NCI-H510A (cell line): ENCODE measurements around the gene MLH3.
"Not testable (repeated sequence)": the region's sequence is repeated elsewhere in the genome, so short reads cannot be mapped to it uniquely, and the experiment has no call there.

ENCODE experiments used
- DNase-seq: peaks from one replicate; lab custom pipeline; 2025; lab: John Stamatoyannopoulos, UW

Gene MLH3

GRCh38 chr14:75050852-75051555 is at the start of gene MLH3:
Gene MLH3 (minus strand): TSS chr14:75051467. CDS start chr14:75049655, 1,812 bp downstream.
- peak; percentile 83 for DNase-seq

DNA sequence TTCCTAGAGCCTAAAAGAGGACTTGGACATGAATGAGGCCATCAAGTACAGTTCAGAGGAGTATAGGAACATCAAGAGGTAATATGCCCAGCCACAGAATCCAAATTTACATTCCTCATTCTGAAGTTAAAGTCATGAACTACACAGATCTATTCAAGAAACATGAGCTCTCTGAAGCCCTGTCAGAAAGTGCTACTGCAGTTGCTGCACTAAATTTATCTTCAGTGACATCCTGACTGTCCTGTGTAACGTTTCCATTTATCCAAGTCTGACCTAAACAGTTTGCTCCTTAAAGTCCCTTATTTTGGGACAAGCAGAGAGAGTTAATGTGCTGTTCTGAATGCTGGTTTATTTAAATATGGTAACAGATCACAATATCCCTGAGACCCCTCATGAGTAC is 47.4 kb upstream of the MLH3 start:
- no peak for DNase-seq

- no peak for DNase-seq
These were observed 46.9 kb upstream of the MLH3 start for GRCh38 chr14:75098212-75098611.

DNA sequence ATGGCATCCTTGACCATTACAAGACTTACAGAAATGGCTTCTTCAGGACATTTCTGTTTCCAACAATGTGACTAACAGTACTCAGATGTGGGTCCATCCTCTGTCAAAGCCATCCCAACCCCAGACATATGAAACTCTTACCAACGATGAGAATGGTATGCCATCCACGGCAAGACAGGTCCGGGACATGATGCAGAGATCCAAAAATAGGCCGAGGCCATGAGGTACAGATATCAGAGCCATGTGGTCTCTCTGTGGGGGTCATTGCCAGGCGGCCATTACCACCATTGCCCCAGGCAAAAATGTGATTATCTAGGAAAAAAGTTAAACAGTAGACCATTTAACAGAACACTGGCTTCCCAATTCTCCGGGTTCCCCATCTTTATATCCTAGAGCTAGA is 45.7 kb upstream of the MLH3 start:
- DNase-seq, result no peak

DNA sequence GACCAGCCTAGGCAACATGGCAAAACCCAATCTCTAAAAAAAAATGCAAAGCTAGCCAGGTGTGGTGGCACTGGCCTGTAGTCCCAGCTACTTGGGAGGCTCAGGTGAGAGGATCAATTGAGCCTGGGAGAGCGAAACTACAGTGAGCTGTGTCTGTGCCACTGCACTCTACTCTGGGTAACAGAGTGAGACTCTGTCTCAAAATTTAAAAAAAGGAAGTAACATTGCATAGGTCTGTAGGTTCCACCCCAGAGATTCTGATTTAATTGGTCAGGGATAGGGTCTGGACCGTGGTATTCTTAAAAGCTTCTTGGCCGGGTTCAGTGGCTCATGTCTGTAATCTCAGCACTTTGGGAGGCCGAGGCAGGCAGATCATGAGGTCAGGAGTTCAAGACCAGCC is 44.4 kb upstream of the MLH3 start:
- no peak for DNase-seq

DNA sequence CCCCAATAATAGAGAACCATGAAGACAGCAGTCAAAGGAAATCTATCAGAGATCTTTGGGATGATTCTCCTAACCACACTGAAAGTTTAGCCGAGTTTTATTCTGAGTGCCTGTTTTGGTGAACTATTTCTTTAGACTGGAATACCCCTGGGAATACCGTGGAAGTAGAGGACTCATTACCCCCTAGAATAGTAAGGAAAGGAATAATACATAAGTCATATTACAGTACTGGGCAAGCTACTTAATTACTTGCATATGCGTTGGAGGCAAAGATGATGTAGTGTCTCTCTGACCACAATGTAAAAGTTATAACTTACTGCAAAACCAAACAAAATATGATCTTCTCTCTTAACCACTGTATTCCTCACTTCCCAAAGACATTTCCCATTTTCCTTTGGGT is 43.6 kb upstream of the MLH3 start:
- no peak for DNase-seq

DNA sequence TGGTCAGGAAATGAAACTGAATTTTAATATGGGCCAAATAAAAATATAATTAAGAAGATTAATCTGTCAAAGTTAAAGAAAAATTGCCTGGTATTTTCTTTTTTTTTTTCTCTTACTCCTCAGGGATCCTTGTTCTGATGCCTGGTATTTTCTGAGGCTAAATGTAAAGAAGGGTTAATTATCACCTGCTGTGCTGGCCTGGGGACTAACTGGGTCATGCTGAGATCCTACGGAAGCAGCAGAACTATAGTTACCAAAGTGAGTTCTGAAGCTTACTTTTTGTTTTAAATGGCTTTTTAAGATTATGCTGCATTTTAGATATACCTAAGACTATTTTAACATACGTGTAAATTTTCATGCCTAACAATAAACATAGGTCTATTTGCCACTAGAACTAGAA is 41.4 kb upstream of the MLH3 start:
- no peak for DNase-seq

DNA sequence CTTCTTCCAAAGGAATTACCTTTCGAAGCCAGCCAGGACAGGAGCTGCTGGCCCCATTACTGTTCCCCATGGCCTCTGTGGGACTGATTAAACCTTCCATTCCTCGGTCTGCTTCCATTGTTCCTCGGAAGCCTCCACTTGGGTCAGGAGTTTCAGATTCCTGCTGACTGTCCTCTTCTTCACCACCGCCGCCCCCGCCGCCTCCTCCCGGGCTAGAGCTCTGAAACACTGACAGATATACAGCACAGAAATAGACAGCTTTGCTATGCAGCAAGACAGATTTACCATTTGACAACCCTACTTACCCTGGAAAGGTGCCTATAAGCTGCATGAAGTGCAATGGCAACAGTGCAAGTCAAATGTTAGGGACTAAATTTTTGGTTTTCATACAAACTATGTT is 40.0 kb upstream of the MLH3 start:
- no peak for DNase-seq

- no peak for DNase-seq
These were observed 39.1 kb upstream of the MLH3 start for GRCh38 chr14:75090353-75090752.

DNA sequence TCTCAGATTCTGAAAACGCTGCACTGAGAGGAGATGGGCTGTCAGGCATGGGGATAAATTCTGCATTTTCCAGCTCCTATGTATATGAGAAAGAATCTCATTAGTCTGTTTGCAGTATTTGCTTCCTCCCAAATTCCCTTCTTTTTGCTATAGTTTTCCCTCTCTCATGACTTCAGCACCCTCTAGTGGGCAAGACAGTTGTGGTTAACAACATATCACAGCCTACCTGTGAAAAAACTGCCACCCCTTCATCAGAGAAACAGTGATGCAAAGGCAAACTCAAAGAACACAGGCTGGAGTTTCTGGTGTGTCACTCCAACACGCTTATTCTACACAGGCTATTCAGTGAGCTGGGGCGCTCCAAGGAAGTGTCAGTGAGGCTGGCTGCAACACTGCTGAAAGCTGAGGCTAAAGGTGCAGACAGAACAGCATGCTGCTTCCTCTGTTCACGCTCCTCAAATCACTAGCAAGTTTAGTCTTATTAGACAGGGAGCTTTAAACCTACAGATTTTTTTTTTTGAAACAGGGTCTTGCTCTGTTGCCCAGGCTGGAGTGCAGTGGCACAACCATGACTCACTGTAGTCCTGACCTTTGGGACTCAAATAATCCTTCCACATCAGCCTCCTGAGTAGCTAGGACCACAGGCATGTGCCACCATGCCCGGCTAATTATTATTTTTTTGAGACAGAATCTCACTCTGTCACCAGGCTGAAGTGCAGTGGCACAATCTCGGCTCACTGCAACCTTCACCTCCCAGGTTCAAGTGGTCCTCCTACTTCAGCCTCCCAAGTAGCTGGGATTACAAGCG is 37.5 kb upstream of the MLH3 start:
- no peak for DNase-seq

- DNase-seq, result no peak
These were observed 36.9 kb upstream of the MLH3 start for GRCh38 chr14:75088153-75088552.

- no peak for DNase-seq
These were observed 33.2 kb upstream of the MLH3 start for GRCh38 chr14:75084513-75084912.

GRCh38 chr14:75083271-75083670 is 32.0 kb upstream of the MLH3 start:
- DNase-seq, result no peak

DNA sequence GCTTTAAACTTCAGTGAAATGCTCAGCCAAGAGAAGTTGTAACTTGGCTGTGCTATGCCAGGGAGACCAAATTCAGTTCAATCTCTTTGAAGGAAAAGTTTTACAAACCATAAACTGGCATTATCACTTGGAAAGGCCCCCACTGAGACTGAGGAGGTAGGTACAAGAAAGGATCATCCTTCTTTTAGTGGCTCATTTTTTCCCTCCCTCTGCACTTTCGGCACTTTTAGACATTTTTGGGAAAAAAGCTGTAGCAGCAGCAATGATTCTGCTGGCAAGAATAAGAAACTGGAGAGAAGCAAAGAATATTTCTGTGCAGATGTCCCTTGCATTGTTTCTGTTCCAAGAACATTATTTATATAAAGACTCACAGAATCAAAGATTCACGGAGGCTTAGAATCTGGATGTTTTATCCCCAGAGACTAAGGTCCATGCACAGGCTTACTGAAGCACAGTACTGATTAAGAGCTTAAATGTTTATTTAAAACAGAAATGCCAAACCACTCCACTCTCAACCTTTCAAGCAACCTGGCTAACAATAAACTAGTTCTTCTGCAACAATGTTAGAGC is 30.5 kb upstream of the MLH3 start:
- no peak for DNase-seq

GRCh38 chr14:75079521-75079920 is 28.3 kb upstream of the MLH3 start:
- DNase-seq, result no peak

DNA sequence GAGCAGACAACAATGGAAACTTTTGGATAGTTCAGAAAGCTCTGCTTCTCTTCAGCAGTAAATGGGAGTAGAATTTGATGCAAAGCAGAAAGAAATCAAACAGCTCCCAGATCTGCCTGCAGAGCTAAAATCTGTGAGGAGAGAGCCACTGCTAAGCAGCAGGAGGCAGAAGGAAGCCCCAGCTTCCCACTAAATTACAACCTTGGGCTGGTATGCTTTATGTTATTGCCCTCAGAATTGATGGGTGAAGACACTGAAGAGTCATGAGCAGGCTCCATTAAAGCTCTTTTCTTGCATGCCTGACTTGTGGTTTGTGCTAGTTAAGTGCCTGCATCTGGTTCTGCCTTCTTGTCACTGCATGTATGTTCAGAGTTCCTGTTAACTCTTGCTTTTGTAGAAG is 26.5 kb upstream of the MLH3 start:
- no peak for DNase-seq

DNA sequence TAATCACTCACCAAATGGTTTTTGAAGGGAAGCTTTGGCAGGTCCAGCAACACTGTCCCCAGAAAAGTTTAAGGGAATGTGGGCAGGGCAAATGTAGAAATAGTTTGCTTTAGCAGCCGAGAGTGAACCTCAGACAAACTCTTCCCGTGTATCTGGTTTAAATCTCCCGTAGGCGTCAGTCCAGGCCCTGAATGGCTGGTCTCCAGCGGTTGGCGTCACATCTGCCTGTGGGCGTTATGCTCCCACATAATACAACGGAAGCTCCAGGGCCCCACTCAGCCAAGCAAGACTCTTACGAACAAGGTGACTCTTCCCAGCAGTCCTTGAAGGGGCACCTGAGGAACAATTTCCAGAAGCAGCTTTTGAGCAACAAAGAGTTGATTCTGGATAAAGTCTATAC is 19.1 kb upstream of the MLH3 start:
- DNase-seq, result no peak

DNA sequence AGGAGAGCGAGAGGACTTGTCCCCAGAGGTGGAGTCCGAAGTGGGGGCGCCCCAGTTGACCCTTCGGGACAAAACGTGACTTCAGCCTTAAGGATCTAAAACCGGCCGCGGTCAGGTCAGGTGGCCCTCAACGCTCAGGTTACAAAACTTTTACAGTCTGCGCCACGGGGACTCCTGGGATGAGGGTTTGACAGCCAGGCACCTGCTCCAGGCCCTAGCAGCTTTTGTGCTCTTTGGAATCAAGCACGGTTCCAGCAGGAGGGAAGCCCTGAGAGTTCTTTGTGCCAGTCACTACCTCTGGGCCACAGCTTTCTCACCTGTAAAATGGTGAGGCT is 18.5 kb upstream of the MLH3 start:
- peak; percentile 68 for DNase-seq

- peak; percentile 93 for DNase-seq
These were observed 18.0 kb upstream of the MLH3 start, which contains the start of gene ZC2HC1C for GRCh38 chr14:75069121-75069810. Gene ZC2HC1C (plus strand): TSS chr14:75069641. CDS start chr14:75070574, 933 bp downstream.

DNA sequence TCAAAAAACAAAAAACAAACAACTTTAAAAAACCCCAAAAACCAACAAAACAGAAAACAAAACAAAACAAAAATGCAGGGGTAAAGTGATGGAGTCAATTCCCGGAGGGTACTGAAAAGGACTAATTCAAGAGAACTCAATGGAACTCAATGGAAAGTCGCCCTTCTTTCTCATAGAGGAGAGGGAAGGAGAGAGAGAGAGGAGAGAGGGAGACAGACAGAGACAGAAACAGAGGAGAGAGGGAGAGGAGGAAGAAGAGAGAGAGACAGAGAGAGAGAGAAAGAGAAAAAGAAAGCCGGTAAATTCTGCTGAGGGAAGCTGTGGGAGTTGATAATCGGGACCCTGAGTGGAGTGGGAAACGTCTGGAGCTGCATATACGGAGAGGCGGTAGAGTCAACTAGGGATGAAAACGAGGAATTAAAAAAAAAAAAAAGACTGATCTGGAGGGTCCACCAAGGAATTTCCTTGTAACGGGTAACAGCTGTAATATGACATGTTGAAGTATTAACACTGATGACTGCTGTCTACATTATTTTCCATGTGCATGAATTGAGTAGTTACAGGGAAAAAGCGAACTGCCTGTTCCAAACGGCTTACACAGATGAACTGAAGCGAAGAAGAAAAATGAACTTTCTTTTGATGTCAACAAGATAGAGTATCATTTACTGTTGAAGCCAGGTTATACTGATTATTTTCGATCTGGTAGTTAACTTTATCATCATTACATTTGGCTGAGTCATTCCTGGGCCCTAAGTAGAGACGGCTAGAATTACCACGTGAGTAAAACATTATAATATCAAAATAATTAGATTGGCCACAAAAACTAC is 17.2 kb upstream of the MLH3 start:
- DNase-seq, result no peak

GRCh38 chr14:75067765-75068164 is 16.5 kb upstream of the MLH3 start:
- DNase-seq, result not testable (repeated sequence)

DNA sequence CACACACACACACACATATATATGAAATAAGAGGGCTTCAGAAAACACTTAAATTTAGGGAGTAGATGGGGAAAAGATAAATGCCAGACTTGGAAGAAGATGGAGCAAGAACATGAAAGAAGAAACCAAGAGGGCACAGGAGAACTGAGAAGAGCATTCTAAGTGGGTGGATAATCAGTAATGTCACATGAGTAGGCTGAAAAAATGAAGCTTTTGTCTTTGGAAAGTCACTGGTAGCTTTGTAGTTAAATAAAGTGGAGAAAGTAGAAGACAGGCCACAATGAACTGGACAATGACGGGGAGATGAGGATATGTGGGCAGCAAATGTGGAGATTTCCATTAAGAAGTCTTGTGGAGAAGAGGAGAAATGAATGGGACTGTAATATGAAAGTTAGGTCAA is 15.9 kb upstream of the MLH3 start:
- DNase-seq, result no peak
